ENCODE data around the gene TTL. TPM values are rescaled to one million over a fixed set of nuclear protein-coding genes. Genes with fewer than 3 reads are reported as not detected.

The TTL gene
- total RNA-seq, 2 donors from 2014 or later: 30.9 to 35.9 TPM

- no peaks in the 10 kb centered on the region for H3K36me3 ChIP-seq
- DNase-seq (ENCODE audit: low spot score) (no peak), ATAC-seq (ENCODE audit: insufficient number of reproducible peaks, low FRiP score, low read depth) (no peak)
- no peaks in the 10 kb centered on the region for H3K27me3 ChIP-seq (replicated peaks; ENCODE audit: insufficient read depth)
- TF ChIP-seq CTCF (IDR thresholded peaks at IDR 0.05): no peak
- no peak overlapping the region for H3K27ac ChIP-seq
- H3K9me3 ChIP-seq: no peaks in the 10 kb centered on the region
- no peak overlapping the region for H3K4me3 ChIP-seq
- H3K4me1 ChIP-seq (ENCODE audit: control insufficient read depth in 1 of 2, low read depth in 2 of 2): no peaks in the 10 kb centered on the region
Observed at GRCh38 chr2:112459372-112459771, 22.6 kb upstream of the TTL start.

- DNase-seq (ENCODE audit: low spot score): no peak
- H3K4me3 ChIP-seq: no peak overlapping the region
- no peak for ATAC-seq (ENCODE audit: insufficient number of reproducible peaks, low FRiP score, low read depth)
- no peaks in the 10 kb centered on the region for H3K27me3 ChIP-seq (replicated peaks; ENCODE audit: insufficient read depth)
- H3K4me1 ChIP-seq (ENCODE audit: control insufficient read depth in 1 of 2, low read depth in 2 of 2): no peaks in the 10 kb centered on the region
- H3K36me3 ChIP-seq: no peaks in the 10 kb centered on the region
- H3K9me3 ChIP-seq: no peaks in the 10 kb centered on the region
- H3K27ac ChIP-seq: no peak overlapping the region
- no peak for TF ChIP-seq CTCF (IDR thresholded peaks at IDR 0.05)
Observed at GRCh38 chr2:112462178-112462577, 19.8 kb upstream of the TTL start.

GRCh38 chr2:112463256-112463655 lies 18.7 kb upstream of the TTL start:
- Histone ChIP-seq H3K4me1 (ENCODE audit: control insufficient read depth in 1 of 2, low read depth in 2 of 2) (no peaks in the 10 kb centered on the region), H3K4me3 (no peak overlapping the region), H3K27me3 (replicated peaks; ENCODE audit: insufficient read depth) (no peaks in the 10 kb centered on the region), H3K9me3 (no peaks in the 10 kb centered on the region), H3K27ac (no peak overlapping the region), H3K36me3 (no peaks in the 10 kb centered on the region)
- DNase-seq (ENCODE audit: low spot score) (no peak), ATAC-seq (ENCODE audit: insufficient number of reproducible peaks, low FRiP score, low read depth) (no peak)
- TF ChIP-seq CTCF (IDR thresholded peaks at IDR 0.05): no peak

GRCh38 chr2:112465382-112465781 lies 16.6 kb upstream of the TTL start:
- DNase-seq (ENCODE audit: low spot score) (no peak), ATAC-seq (ENCODE audit: insufficient number of reproducible peaks, low FRiP score, low read depth) (no peak)
- no peak overlapping the region for H3K27ac ChIP-seq
- H3K27me3 ChIP-seq (replicated peaks; ENCODE audit: insufficient read depth): no peaks in the 10 kb centered on the region
- TF ChIP-seq CTCF (IDR thresholded peaks at IDR 0.05): no peak
- H3K4me3 ChIP-seq: no peak overlapping the region
- no peaks in the 10 kb centered on the region for H3K9me3 ChIP-seq
- no peaks in the 10 kb centered on the region for H3K36me3 ChIP-seq
- no peaks in the 10 kb centered on the region for H3K4me1 ChIP-seq (ENCODE audit: control insufficient read depth in 1 of 2, low read depth in 2 of 2)

- no peak for TF ChIP-seq CTCF (IDR thresholded peaks at IDR 0.05)
- DNase-seq (ENCODE audit: low spot score) (no peak), ATAC-seq (ENCODE audit: insufficient number of reproducible peaks, low FRiP score, low read depth) (no peak)
- no peaks in the 10 kb centered on the region for H3K4me1 ChIP-seq (ENCODE audit: control insufficient read depth in 1 of 2, low read depth in 2 of 2)
- no peaks in the 10 kb centered on the region for H3K27me3 ChIP-seq (replicated peaks; ENCODE audit: insufficient read depth)
- H3K27ac ChIP-seq: no peak overlapping the region
- no peak overlapping the region for H3K4me3 ChIP-seq
- H3K36me3 ChIP-seq: no peaks in the 10 kb centered on the region
- no peaks in the 10 kb centered on the region for H3K9me3 ChIP-seq
Observed at GRCh38 chr2:112472547-112473263, 9.3 kb upstream of the TTL start.

All from thoracic aorta (tissue), 2 donors.